Caco-2 (cell line): ENCODE measurements around the gene EIF1AX. TPM values are rescaled to one million over a fixed set of nuclear protein-coding genes. Genes with fewer than 3 reads are reported as not detected.

Experiments used
- Bru-seq: library from RNA; stranded (reverse); fragments of 400-500 nt; gene quantifications from one replicate; lab custom pipeline; 2021; lab: Mats Ljungman, UMichigan
- BruChase-seq, 2 experiments: library from RNA; stranded (reverse); fragments of 400-500 nt; gene quantifications; one replicate each; lab custom pipeline; 2021; lab: Mats Ljungman, UMichigan
- BruUV-seq: library from RNA; stranded (reverse); fragments of 400-500 nt; replicated peaks from 2 replicates; lab custom pipeline; 2021; lab: Mats Ljungman, UMichigan
- CTCF ChIA-PET: fragments of 300-600 bp; sonication (Branson Sonifier 250); formaldehyde crosslinking; loops from one replicate; lab custom pipeline; 2022; ENCODE audit warnings: antibody characterized with exemption; lab: Charles Lee
- POLR2A ChIA-PET: fragments of 300-600 bp; sonication (Branson Sonifier 250); formaldehyde crosslinking; loops from one replicate; lab custom pipeline; 2022; ENCODE audit warnings: antibody characterized with exemption; lab: Charles Lee
- DNase-seq, 2 experiments: peaks; one replicate each; pipeline versions ENCODE4 v3.0.0 to v3.0.0-alpha.2; 2020 to 2022
- H3K27me3 ChIP-seq: replicated peaks from 2 replicates; pipeline ENCODE4 v1.6.0; 2011; ENCODE audit warnings: low read length; ENCODE audit not compliant: control insufficient read depth, insufficient read depth
- H3K36me3 ChIP-seq: 2 replicates; pipeline ENCODE4 v1.5.1; 2011; ENCODE audit warnings: low read length; ENCODE audit not compliant: control insufficient read depth, insufficient read depth
- H3K4me1 ChIP-seq: fragments of 250-450 bp; sonication (Bioruptor Pico); 2 replicates; pipeline ENCODE4 v1.5.1; 2020; ENCODE audit warnings: mild to moderate bottlenecking
- H3K4me3 ChIP-seq: 2 replicates; pipeline ENCODE4 v1.5.1; 2011; ENCODE audit warnings: low read depth, mild to moderate bottlenecking, control low read depth, low read length
- H3K9me3 ChIP-seq: fragments of 250-450 bp; sonication (Bioruptor Pico); 2 replicates; pipeline ENCODE4 v1.5.1; 2020; ENCODE audit warnings: mild to moderate bottlenecking, moderate library complexity
- H3K27ac Mint-ChIP-seq: one replicate; pipeline ENCODE4 v1.8.0; 2022; ENCODE audit warnings: mixed read lengths; ENCODE audit not compliant: unreplicated experiment
- H3K27me3 Mint-ChIP-seq: one replicate; pipeline ENCODE4 v1.8.0; 2022; ENCODE audit warnings: mixed read lengths; ENCODE audit not compliant: insufficient read depth, unreplicated experiment
- H3K36me3 Mint-ChIP-seq: one replicate; pipeline ENCODE4 v1.8.0; 2022; ENCODE audit warnings: mild to moderate bottlenecking, mixed read lengths; ENCODE audit not compliant: insufficient read depth, unreplicated experiment
- H3K4me1 Mint-ChIP-seq: one replicate; pipeline ENCODE4 v1.8.0; 2022; ENCODE audit warnings: low read depth, mixed read lengths; ENCODE audit not compliant: unreplicated experiment
- H3K4me3 Mint-ChIP-seq: one replicate; pipeline ENCODE4 v1.8.0; 2022; ENCODE audit warnings: mild to moderate bottlenecking, moderate library complexity, mixed read lengths; ENCODE audit not compliant: unreplicated experiment
- H3K9me3 Mint-ChIP-seq: one replicate; pipeline ENCODE4 v1.8.0; 2022; ENCODE audit warnings: mixed read lengths; ENCODE audit not compliant: unreplicated experiment
- intact Hi-C: fragments of 100-400 bp; cut with micrococcal nuclease; formaldehyde crosslinking; loops from one replicate; pipeline ENCODE4 v1.10.0; 2022; ENCODE audit not compliant: unreplicated experiment
- long read RNA-seq: library from polyadenylated mRNA; stranded (forward); transcript quantifications from one replicate; pipeline ENCODE4 v2.0.0, GENCODE V29; 2022
- total RNA-seq: library from RNA; stranded (reverse); gene quantifications from 2 replicates; pipeline ENCODE4 v1.2.3, GENCODE V29; 2022
- TF ChIP-seq, protein P1 (sequence below), 2 experiments: fragments of 200-600 bp in 1 of 2; IDR thresholded peaks; 1 replicate in 1 of 2; 2 replicates in 1 of 2; pipeline versions ENCODE4 v1.5.1 to v1.8.0; 2011 to 2022; ENCODE audit warnings: antibody characterized with exemption in 1 of 2, control low read depth in 1 of 2, inconsistent platforms in 1 of 2, low read depth in 1 of 2, low read length in 1 of 2, mild to moderate bottlenecking in 1 of 2, moderate library complexity in 1 of 2; ENCODE audit not compliant: insufficient read depth in 1 of 2, severe bottlenecking in 1 of 2, unreplicated experiment in 1 of 2

Gene EIF1AX, protein sequence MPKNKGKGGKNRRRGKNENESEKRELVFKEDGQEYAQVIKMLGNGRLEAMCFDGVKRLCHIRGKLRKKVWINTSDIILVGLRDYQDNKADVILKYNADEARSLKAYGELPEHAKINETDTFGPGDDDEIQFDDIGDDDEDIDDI
- total RNA-seq (136 and 144 TPM in 2 replicates), Bru-seq, nascent RNA (percentile 95 among the genes with signal in this experiment), BruChase-seq, experiment 1, labeled RNA remaining after a 2-hour chase (percentile 97 among the genes with signal in this experiment), BruChase-seq, experiment 2, labeled RNA remaining after a 6-hour chase (percentile 99 among the genes with signal in this experiment)
- long read RNA-seq, full-length matches to known transcripts = 187 of 203 reads
- long read RNA-seq, partial matches to known transcripts = 5 of 203 reads
- long read RNA-seq, other reads (novel, unspliced or antisense) = 11 of 203 reads

DNA sequence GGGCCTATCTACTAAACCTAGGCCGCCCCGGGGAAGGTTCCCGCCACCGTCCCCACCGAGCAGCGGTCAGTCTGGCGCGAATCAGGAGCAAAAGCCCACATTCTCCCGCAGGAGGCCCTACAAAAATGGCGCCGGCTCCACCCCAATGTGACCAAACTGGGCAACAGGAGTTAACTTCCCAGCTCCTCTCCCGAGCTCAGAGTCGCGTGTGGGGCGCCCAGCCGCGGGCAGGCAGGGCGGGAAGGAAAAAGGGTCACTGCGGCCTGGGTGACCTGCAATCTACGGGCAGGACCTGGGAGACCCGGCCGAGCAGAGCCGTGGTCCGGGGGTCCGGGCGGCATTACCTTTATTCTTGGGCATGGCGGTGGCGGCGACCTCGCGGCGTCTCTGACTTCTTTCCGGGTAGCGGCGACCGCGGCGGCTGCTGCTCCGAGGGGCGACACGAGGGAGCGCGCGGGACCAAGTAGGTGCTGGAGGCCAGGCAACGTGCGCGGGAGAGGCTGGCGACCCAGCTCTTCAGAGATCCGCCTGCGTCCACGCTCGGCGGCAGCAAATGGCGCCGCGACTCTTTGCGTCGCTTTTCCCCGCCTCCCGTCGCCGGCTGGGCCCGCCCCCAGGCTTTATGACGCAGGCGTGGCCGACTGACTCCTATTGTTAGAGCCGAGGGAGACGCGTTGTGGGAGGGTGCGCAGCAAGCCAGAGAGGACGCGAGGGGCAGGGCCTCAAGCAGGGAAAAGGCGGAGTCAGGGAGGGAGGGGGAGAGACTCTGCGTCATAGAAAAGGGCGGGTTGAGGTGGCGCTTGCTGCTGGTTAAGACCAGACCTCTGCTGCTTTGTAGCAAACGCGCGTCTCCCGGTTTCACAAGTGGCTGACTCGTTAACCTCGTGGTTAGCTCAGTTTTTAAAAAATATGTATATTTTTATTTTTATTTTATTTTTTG, at the start of gene EIF1AX:
Gene EIF1AX, minus strand, starts transcription at position 558 of the 940 bp plus-strand sequence. Its CDS starts 198 bp downstream, at position 360.
- Mint-ChIP-seq H3K27me3 (no peaks in the 10 kb centered on the region), H3K27ac (peak within 1 kb of the TSS; percentile 91), H3K4me3 (peak within 1 kb of the TSS; percentile 77), H3K36me3 (peaks cover 36% of the 10 kb centered on the region), H3K9me3 (no peaks in the 10 kb centered on the region), H3K4me1 (peaks cover under 1% of the 10 kb centered on the region)
- intact Hi-C loops = no loop called here
- H3K9me3 ChIP-seq = no peaks in the 10 kb centered on the region
- ChIA-PET CTCF (no interaction called here), POLR2A (interaction anchor here (0.5 to 0.6 kb wide), 3 partner anchors 9 to 22 kb away, joined by 3 to 9 read pairs (median 4); no protein-coding TSS in a partner anchor)
- H3K4me1 ChIP-seq = peaks cover 11% of the 10 kb centered on the region; the same call in 1 of the 2 replicates
- TF ChIP-seq, protein P1, sequence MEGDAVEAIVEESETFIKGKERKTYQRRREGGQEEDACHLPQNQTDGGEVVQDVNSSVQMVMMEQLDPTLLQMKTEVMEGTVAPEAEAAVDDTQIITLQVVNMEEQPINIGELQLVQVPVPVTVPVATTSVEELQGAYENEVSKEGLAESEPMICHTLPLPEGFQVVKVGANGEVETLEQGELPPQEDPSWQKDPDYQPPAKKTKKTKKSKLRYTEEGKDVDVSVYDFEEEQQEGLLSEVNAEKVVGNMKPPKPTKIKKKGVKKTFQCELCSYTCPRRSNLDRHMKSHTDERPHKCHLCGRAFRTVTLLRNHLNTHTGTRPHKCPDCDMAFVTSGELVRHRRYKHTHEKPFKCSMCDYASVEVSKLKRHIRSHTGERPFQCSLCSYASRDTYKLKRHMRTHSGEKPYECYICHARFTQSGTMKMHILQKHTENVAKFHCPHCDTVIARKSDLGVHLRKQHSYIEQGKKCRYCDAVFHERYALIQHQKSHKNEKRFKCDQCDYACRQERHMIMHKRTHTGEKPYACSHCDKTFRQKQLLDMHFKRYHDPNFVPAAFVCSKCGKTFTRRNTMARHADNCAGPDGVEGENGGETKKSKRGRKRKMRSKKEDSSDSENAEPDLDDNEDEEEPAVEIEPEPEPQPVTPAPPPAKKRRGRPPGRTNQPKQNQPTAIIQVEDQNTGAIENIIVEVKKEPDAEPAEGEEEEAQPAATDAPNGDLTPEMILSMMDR (IDR thresholded peaks at IDR 0.05; ENCODE audit: insufficient read depth in 1 of 2, low read depth in 1 of 2, low read length in 1 of 2, severe bottlenecking in 1 of 2, unreplicated experiment in 1 of 2) = no peak
- DNase-seq = peak; percentile 95 to 97
- no peaks in the 10 kb centered on the region for H3K27me3 ChIP-seq
- no TSS peak for BruUV-seq
- H3K4me3 ChIP-seq = peak within 1 kb of the TSS; percentile 60
- no peaks in the 10 kb centered on the region for H3K36me3 ChIP-seq

DNA sequence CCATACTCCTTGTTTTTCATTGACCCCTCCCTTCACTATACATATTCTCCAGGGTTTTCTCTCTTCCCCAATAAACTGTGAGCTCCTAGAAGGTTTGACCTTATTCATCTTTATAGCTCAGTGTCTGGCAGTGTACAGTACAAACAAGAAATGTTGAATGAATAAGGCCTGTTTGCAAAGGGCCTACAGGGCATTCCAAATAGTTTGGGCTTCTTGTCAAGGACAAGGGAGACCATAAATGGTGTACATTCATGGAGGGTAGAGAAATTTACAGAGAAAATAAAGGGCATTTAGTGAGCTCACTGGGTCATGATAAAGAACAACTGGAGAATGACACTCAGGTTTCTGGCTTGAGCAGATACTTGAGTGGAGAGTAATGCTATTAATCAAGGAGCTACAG, 47.5 kb upstream of the EIF1AX start:
- CTCF ChIA-PET = no interaction called here
- H3K9me3 Mint-ChIP-seq = no peaks in the 10 kb centered on the region

More for the DNA sequence above, 47.5 kb upstream of the EIF1AX start:
- Histone ChIP-seq H3K4me1 (no peaks in the 10 kb centered on the region), H3K9me3 (no peaks in the 10 kb centered on the region), H3K4me3 (no peak overlapping the region), H3K27me3 (no peaks in the 10 kb centered on the region), H3K36me3 (no peaks in the 10 kb centered on the region; the same call in 1 of the 2 replicates)
- peaks cover 69% of the 10 kb centered on the region for H3K36me3 Mint-ChIP-seq
- H3K27ac Mint-ChIP-seq = no peak overlapping the region
- no peak for DNase-seq
- H3K4me3 Mint-ChIP-seq = no peak overlapping the region
- no peaks in the 10 kb centered on the region for H3K4me1 Mint-ChIP-seq
- POLR2A ChIA-PET = no interaction called here
- no peaks in the 10 kb centered on the region for H3K27me3 Mint-ChIP-seq
- no TSS peak for BruUV-seq
- TF ChIP-seq, protein P1 (IDR thresholded peaks at IDR 0.05; ENCODE audit: insufficient read depth in 1 of 2, low read depth in 1 of 2, low read length in 1 of 2, severe bottlenecking in 1 of 2, unreplicated experiment in 1 of 2) = no peak
- intact Hi-C loops = no loop called here
